ENCODE results near the gene ESYT2. TPM values are rescaled to one million over a fixed set of nuclear protein-coding genes. Genes with fewer than 3 reads are reported as not detected.

ESYT2 gene
- total and polyA plus RNA-seq, 9 of the 15 experiments (the other 6 are each of a cell fraction or from before 2014, with no cell fraction given), result 5.8 to 86.9 (median 64.7) TPM

DNA sequence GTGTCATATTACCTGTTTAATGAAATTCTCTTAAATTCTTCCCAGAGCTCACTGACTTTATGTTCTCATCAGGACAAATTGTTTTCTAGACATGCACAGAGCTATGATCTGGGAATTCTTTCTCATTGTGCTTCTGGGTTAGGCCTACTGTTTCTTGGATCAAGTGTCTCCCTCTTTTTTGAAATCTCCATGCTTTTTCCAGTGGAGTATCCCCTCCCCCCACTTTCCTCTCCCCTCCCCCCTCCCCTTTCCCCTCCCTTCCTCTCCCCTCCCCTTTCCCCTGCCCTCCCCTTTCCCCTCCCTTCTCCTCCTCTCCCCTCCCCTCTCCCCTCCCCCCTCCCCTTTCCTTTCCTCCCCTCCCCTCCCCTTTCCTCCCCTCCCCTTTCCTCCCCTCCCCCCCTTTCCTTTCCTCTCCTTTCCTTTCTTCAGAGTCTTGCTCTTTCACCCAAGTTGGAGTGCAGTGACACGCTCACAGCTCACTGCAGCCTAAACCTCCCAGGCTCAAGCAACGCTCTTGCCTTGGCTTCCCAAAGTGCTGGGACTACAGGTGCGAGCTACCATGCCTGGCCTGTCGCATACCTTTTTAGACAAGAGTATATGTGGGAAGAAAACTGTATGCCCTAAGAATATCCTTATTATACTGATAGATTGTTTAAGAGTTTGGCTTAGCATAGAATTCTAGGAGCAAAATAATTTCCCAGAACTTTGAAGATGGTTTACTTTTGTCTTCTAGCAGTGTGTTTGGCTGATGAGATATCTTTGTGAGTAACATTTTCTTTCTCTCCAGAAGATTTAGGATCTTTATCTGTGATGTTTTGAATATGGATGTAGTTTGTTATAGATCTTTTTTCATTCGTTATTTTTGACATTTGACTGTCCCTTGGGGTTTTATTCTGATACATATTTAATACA lies 29.5 kb upstream of the ESYT2 start:
- peak overlapping the region; percentile 88 for H3K4me2 ChIP-seq (ENCODE audit: insufficient read depth, low read length)
- TF ChIP-seq, protein P1, sequence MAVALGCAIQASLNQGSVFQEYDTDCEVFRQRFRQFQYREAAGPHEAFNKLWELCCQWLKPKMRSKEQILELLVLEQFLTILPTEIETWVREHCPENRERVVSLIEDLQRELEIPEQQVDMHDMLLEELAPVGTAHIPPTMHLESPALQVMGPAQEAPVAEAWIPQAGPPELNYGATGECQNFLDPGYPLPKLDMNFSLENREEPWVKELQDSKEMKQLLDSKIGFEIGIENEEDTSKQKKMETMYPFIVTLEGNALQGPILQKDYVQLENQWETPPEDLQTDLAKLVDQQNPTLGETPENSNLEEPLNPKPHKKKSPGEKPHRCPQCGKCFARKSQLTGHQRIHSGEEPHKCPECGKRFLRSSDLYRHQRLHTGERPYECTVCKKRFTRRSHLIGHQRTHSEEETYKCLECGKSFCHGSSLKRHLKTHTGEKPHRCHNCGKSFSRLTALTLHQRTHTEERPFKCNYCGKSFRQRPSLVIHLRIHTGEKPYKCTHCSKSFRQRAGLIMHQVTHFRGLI (CRISPR knock-in tag; IDR thresholded peaks at IDR 0.05), result no peak
- TF ChIP-seq HDGF (IDR thresholded peaks at IDR 0.05), result peak; percentile 78
- peak; percentile 21 for TF ChIP-seq LEF1 (IDR thresholded peaks at IDR 0.05)
- TF ChIP-seq MYBL2 (IDR thresholded peaks at IDR 0.05; ENCODE audit: low read depth), result no peak
- TF ChIP-seq MYBL2 (CRISPR knock-in tag; IDR thresholded peaks at IDR 0.05; ENCODE audit: borderline replicate concordance), result no peak
- TF ChIP-seq KDM4B (IDR thresholded peaks at IDR 0.05; ENCODE audit: borderline replicate concordance in 2 of 2, low read depth in 1 of 2), result no peak
- peak; percentile 1; the same call in 1 of the 2 replicates for TF ChIP-seq EP300 (IDR thresholded peaks at IDR 0.05; ENCODE audit: low read length)
- TF ChIP-seq NONO (IDR thresholded peaks at IDR 0.05; ENCODE audit: low read depth in 2 of 2, low read length in 1 of 2), result 0 out of 4 replicates have a peak, but pooled peaks of 1 of the 2 experiments have one; percentile 30
- TF ChIP-seq ERF (CRISPR knock-in tag; IDR thresholded peaks at IDR 0.05), result no peak
- no peak for TF ChIP-seq CBX3 (IDR thresholded peaks at IDR 0.05; ENCODE audit: borderline replicate concordance in 1 of 2, low read length in 2 of 2)
- TF ChIP-seq NFE2L1 (tag; IDR thresholded peaks at IDR 0.05; ENCODE audit: borderline replicate concordance, low read depth), result no peak
- TF ChIP-seq, protein P2, sequence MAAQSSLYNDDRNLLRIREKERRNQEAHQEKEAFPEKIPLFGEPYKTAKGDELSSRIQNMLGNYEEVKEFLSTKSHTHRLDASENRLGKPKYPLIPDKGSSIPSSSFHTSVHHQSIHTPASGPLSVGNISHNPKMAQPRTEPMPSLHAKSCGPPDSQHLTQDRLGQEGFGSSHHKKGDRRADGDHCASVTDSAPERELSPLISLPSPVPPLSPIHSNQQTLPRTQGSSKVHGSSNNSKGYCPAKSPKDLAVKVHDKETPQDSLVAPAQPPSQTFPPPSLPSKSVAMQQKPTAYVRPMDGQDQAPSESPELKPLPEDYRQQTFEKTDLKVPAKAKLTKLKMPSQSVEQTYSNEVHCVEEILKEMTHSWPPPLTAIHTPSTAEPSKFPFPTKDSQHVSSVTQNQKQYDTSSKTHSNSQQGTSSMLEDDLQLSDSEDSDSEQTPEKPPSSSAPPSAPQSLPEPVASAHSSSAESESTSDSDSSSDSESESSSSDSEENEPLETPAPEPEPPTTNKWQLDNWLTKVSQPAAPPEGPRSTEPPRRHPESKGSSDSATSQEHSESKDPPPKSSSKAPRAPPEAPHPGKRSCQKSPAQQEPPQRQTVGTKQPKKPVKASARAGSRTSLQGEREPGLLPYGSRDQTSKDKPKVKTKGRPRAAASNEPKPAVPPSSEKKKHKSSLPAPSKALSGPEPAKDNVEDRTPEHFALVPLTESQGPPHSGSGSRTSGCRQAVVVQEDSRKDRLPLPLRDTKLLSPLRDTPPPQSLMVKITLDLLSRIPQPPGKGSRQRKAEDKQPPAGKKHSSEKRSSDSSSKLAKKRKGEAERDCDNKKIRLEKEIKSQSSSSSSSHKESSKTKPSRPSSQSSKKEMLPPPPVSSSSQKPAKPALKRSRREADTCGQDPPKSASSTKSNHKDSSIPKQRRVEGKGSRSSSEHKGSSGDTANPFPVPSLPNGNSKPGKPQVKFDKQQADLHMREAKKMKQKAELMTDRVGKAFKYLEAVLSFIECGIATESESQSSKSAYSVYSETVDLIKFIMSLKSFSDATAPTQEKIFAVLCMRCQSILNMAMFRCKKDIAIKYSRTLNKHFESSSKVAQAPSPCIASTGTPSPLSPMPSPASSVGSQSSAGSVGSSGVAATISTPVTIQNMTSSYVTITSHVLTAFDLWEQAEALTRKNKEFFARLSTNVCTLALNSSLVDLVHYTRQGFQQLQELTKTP (IDR thresholded peaks at IDR 0.05; ENCODE audit: low read depth in 1 of 2, partially characterized antibody in 2 of 2), result peak in 1 of 2 experiments; percentile 53
- peak; percentile 68; the same call in 1 of the 2 replicates for TF ChIP-seq POLR2AphosphoS2 (IDR thresholded peaks at IDR 0.05; ENCODE audit: low read length)
- peak; percentile 56 for TF ChIP-seq TAF1 (IDR thresholded peaks at IDR 0.05; ENCODE audit: control insufficient read depth, extremely low read depth, insufficient read depth, low read length, severe bottlenecking)
- TF ChIP-seq ZNF41 (CRISPR knock-in tag; conservative IDR thresholded peaks at IDR 0.05), result no peak

More for the DNA sequence above, 29.5 kb upstream of the ESYT2 start:
- 10% methylated on average over 5 of the region's 5 CpGs for WGBS (ENCODE audit: insufficient coverage, low coverage, missing lambda C conversion rate)
- intact Hi-C loops (cut with micrococcal nuclease), result no loop called here
- FAIRE-seq (peak; percentile 11), DNase-seq (ENCODE audit: extremely low read depth in 1 of 4, low spot score in 3 of 4) (peak in 2 of 4 experiments; percentile 59 to 90), ATAC-seq (no peak)
- H3K4me1 ChIP-seq (replicated peaks in 1 of 2; ENCODE audit: control insufficient read depth in 2 of 2, insufficient read depth in 2 of 2, low read length in 2 of 2), result peaks cover 45 to 46% of the 10 kb centered on the region in 2 experiments
- peak overlapping the region; percentile 57 for H2AFZ ChIP-seq (ENCODE audit: low read depth, low read length)
- BruUV-seq (replicated peaks), result no TSS peak
- H3K4me3 ChIP-seq, result peak overlapping the region; percentile 80
- H3K27ac ChIP-seq (ENCODE audit: extremely low read depth, low read depth, low read length), result peak overlapping the region; percentile 97
- peaks cover 18% of the 10 kb centered on the region for H3K36me3 ChIP-seq (ENCODE audit: control insufficient read depth, insufficient read depth, low read length)
- no peaks in the 10 kb centered on the region for H3K9me1 ChIP-seq (ENCODE audit: control insufficient read depth, insufficient read depth, low read length)
- ChIA-PET CTCF (ENCODE audit: low intra/inter-chr PET ratio) (no interaction called here), POLR2A (interaction anchor here (0.5 to 2.1 kb wide), 13 partner anchors 11 to 167 kb away, joined by 3 to 14 read pairs (median 3); partner anchors contain the start of gene ESYT2)
- in situ Hi-C loops (cut with MboI), result no loop called here
- H3K79me2 ChIP-seq (ENCODE audit: control insufficient read depth, insufficient read depth, low read length), result peaks cover 63% of the 10 kb centered on the region
- peak overlapping the region; percentile 83 to 85; a peak in 3 of 4 replicates for H3K9ac ChIP-seq (ENCODE audit: insufficient read depth in 1 of 2, low read depth in 2 of 2, low read length in 2 of 2)
- peaks cover 11% of the 10 kb centered on the region; the same call in 1 of the 2 replicates for H3K9me3 ChIP-seq (replicated peaks; ENCODE audit: control insufficient read depth, insufficient read depth, low read depth, low read length)
- no peaks in the 10 kb centered on the region for H3K27me3 ChIP-seq (ENCODE audit: control insufficient read depth in 2 of 2, insufficient read depth in 2 of 2, low read length in 2 of 2)
- H4K20me1 ChIP-seq (replicated peaks; ENCODE audit: control insufficient read depth, insufficient read depth, low read length), result no peaks in the 10 kb centered on the region

All from K562 (cell line).